GM18508 (cell line): Measurements from ENCODE around the gene SRRT.
"Not testable (repeated sequence)": the region's sequence is repeated elsewhere in the genome, so short reads cannot be mapped to it uniquely, and the experiment has no call there.

Source experiments
- ATAC-seq: cut with Tn5 transposase; IDR thresholded peaks from one replicate; pipeline ENCODE4 v1.9.1; 2021; ENCODE audit warnings: moderate number of reproducible peaks; ENCODE audit not compliant: insufficient read depth, unreplicated experiment

Gene SRRT

DNA sequence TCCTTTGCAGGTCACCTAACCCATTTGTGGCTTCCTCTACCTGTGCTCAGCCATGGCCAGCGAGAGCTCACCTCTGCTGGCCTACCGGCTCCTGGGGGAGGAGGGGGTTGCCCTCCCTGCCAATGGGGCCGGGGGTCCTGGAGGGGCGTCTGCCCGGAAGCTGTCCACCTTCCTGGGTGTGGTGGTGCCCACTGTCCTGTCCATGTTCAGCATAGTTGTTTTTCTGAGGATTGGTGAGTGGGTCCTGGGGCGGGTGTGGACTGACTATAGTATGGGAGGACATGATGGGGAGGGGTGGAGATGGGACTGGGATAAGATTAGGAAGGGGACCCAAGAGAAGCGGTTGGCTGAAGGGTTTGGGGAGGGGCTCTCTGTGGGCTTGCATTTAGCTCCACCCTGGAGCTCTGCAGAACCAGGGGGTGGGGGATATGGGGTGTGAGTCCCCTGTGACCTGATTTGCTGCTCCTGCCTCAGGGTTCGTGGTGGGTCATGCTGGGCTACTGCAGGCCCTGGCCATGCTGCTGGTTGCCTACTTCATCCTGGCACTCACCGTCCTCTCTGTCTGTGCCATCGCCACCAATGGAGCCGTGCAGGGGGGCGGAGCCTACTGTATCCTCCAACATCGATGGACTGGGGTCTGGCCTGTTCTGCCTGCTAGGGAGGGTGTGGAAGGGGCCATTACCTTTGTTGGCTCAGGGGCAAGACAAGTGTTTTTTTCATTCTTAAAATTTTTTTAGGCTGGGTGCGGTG is 20.6 kb upstream of the SRRT start:
- no peak for ATAC-seq

DNA sequence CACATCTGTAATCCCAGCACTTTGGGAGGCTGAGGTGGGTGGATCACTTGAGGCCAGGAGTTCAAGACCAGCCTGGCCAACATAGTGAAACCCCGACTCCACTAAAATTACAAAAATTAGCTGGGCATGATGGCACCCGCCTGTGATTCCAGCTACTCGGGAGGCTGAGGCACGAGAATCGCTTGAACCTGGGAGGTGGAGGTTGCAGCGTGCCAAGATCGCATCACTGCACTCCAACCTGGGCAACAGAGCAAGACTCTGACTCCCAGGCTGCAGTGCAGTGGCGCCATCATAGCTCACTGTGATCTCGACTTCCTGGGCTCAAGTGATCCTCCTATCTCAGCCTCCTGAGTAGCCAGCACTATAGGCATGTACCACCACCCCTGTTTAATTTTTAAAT is 20.0 kb upstream of the SRRT start:
- not testable (repeated sequence) for ATAC-seq

DNA sequence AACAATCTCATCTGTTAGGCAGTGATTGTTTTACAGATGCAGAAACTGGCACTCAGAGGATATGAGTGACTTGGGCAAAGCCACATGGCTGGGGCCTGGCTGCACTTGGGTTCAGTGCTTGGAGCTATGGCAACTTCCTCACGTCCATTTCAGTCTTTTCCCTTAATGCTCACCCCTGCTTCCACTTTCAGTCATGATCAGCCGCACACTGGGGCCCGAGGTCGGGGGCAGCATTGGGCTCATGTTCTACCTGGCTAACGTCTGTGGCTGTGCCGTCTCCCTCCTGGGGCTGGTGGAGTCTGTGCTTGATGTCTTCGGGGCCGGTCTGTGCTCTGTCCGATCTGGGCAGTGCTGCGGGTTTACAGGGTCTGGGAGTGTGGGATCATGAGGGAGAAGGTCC is 19.4 kb upstream of the SRRT start:
- no peak for ATAC-seq

DNA sequence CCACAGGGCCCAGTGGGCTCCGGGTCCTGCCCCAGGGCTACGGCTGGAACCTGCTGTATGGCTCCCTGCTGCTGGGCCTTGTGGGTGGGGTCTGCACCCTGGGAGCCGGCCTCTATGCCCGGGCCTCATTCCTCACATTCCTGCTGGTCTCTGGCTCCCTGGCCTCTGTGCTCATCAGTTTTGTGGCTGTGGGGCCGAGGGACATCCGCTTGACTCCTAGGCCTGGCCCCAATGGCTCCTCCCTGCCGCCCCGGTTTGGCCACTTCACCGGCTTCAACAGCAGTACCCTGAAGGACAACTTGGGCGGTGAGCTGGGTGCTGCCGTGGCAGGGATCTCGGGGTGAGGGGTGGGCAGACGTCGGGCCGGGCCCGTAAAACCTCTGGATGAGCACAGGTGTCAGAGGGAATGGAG is 18.0 kb upstream of the SRRT start:
- ATAC-seq = no peak

DNA sequence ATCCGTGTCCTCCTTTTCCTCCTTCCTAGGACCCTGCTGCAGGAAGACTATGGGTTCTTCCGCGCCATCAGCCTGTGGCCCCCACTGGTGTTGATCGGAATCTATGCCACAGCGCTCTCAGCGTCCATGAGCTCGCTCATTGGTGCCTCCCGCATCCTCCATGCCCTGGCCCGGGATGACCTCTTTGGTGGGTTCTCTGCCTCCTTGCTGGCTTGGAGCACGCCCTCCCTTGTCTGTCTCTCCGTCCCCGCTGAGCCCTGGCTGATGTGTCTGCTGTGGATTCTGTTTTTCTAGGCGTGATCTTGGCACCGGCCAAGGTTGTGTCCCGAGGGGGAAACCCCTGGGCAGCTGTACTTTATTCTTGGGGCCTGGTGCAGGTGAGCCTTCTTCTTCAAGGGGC is 15.0 kb upstream of the SRRT start:
- no peak for ATAC-seq

GRCh38 chr7:100860702-100861615 is 13.9 kb upstream of the SRRT start:
- ATAC-seq = no peak

- ATAC-seq = no peak
Measured at GRCh38 chr7:100861616-100861985, 13.3 kb upstream of the SRRT start.

DNA sequence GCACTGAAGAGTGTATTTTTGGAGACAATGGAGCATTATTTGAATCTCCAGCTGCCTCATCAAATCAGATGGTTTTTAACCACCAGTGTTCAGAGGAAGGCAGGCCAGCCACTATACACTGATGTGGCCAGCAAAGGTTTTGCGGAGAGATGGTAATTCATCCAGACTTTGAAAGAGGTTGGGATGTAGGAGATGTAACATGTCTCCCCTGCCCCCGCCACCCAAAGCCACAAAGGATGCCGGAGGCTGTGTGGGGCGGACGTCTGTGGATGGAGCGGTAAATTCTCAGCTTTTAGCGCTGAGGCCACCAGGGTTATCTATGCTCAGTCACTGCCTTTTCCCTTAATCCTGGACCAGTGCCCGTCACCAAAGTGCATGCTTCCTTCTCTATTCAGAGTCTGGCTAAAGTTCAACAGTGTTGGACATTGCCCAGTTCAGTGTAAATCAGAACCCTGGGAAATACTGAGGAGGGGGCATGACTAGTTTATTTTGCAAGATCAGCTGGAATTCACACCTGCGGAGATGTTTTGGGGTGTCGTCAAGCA is 11.4 kb upstream of the SRRT start:
- no peak for ATAC-seq

DNA sequence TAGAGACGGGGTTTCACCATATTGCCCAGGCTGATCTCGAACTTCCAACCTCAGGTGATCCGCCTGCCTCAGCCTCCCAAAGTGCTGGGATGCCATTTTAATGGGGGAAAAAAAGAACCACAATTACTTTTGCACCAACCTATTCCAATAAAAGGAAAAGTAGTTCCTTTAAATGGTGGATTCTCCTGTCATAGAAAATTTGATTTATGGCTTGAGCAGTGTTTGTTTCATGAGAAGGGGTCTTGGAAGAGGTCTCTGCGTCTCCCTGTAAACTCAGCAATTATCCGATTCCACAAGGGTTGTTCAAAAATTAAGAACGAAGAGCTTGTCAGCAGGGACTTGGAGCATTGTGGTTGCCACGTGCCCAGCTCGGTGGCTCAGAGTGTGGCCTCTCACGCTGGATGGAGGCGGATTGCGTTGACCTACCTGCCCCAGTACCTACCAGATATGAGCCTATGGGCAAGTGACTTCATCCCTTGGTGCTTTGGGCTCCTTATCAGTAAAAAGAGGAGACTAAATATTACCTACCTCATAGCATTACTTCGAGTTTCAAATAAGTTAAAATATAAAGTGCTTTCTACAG is 10.5 kb upstream of the SRRT start:
- no peak for ATAC-seq

DNA sequence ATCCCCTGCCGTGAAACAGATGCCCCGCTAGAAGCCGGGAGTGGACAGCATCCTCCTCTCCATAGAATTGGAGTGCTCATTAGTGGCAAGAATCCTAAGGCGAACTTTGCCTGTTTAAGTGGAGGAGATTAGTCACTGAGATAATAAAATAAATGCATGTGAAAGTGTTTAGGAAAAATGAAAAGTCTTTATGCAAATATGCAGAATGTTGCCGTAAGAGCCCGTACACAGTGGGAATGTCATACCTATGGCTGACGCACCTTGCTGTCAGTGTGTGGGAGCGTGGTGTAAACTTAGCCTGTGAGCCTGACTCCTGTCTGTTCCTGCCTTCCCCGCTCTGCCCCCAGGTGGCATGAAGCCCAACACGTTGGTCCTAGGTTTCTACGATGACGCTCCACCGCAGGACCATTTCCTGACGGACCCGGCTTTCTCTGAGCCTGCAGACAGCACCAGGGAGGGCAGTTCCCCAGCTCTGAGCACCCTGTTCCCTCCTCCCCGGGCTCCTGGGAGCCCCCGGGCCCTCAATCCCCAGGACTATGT is 9.5 kb upstream of the SRRT start:
- no peak for ATAC-seq

DNA sequence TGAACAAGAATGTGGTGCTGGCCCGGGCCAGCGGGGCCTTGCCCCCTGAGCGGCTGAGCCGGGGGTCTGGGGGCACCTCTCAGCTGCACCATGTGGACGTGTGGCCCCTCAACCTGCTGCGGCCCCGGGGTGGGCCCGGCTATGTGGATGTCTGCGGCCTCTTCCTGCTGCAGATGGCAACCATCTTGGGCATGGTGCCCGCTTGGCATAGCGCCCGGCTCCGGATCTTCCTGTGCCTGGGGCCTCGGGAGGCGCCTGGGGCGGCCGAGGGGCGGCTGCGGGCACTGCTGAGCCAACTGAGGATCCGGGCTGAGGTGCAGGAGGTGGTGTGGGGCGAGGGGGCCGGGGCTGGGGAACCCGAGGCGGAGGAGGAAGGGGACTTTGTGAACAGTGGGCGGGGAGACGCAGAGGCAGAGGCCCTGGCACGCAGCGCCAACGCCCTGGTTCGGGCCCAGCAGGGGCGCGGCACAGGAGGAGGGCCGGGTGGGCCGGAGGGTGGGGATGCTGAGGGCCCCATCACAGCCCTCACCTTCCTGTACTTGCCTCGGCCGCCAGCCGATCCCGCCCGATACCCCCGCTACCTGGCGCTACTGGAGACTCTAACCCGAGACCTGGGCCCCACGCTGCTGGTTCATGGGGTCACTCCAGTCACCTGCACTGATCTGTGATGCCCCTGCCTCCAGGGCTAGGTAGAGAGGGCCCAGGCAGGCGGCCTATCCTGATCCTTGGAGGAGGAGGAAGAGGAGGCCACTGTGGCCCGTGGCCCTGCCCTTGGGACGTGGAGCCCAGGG is 8.8 kb upstream of the SRRT start:
- no peak for ATAC-seq

DNA sequence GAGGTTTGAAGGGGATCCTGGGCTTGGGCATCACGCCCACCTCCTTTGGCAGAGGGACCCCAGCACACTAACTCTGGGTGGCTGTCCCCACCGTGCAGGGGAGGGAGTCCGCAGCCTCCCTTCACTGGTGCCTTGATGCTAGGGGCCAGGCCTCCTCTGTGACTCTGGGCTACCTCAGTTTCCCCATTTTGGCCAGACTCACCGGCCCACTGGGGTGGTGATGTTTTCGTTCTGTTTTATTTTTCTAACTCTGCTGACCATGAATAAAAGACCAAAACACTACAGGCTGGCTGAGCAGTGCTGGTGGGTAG is 8.2 kb upstream of the SRRT start:
- no peak for ATAC-seq

GRCh38 chr7:100867040-100867775 is 7.7 kb upstream of the SRRT start, which contains the start of gene TRIP6:
TSS of gene TRIP6 (plus strand) at chr7:100867387. CDS start at chr7:100867498, 111 bp downstream.
- ATAC-seq = no peak

GRCh38 chr7:100867776-100868485 is 7.0 kb upstream of the SRRT start:
- ATAC-seq = no peak

DNA sequence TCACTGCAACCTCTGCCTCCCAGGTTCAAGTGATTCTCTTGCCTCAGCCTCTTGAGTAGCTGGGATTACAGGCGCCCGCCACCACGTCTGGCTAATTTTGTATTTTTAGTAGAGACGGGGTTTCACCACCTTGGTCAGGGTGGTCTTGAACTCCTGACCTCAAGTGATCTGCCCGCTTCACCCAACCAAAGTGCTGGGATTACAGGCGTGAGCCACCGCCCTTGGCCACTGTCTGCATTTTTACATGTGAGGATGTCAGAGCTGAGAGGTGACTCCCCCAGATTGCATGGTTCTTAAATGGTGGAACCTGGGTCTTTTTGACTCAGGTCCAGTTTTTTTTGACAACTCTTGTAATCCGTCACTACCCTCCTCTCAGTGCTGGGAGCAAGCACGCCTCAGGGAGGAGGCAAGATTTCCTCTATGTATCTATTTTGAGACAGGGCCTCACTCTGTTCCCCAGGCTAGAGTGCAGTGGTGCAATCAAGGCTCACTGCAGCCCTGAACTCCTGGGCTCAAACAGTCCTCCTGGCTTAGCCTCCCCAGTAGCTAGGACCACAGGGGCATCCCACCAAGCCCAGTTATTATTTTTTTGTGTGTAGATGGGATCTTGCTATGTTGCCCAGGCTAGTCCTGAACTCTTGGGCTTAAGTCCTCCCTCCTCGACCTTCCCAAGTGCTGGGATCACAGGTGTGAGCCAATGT is 1.2 kb upstream of the SRRT start:
- ATAC-seq = no peak

GRCh38 chr7:100874300-100874576 is 665 bp upstream of the SRRT start:
- no peak for ATAC-seq

DNA sequence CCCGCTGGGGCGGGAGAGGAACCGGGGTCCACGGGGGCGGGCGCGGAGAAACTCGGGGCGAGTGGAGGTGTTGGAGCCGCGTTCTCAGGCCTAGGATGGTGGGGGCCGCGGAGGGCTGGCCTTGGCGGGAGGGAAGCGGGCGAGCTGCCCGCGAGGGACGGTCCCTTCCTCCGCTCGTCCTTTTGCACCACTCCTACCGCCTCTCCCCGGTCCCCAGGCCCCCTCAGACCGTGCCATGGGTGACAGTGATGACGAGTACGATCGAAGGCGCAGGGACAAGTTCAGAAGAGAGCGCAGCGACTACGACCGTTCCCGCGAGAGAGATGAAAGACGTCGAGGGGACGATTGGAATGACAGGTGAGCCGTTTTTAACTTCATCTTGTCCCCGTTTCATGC is 451 bp downstream of the SRRT start:
- no peak for ATAC-seq

DNA sequence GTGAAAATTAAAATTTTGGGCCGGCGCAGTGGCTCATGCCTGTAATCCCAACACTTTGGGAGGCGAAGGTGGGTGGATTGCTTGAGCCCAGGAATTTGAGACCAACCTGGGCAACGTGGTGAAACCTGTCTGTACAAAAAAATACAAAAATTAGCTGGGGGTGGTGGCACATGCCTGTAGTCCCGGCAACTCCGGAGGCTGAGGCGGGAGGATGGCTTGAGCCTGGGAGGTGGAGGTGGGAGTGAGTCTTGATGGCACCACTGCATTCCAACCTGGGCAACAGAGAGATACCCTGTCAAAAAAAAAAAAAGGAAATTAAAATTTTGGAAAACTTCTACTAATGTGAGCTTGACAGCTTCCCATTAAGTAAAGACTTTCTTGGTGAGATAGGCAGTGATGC is 3.1 kb downstream of the SRRT start:
- ATAC-seq = no peak
